Left ventricle myocardium superior (tissue), 1 donor: Measurements from ENCODE around the gene KLHL21. TPM values are rescaled to one million over a fixed set of nuclear protein-coding genes. Genes with fewer than 3 reads are reported as not detected.
"Not testable (repeated sequence)": the region's sequence is repeated elsewhere in the genome, so short reads cannot be mapped to it uniquely, and the experiment has no call there.

ENCODE experiments used
- ATAC-seq: fragments of 200-7000 bp; cut with Tn5 transposase; one replicate; pipeline ENCODE4 v1.9.1; 2020; ENCODE audit warnings: mild to moderate bottlenecking, moderate library complexity
- DNase-seq: peaks from one replicate; pipeline ENCODE4 v3.0.0-alpha.2; 2020
- intact Hi-C: fragments of 100-400 bp; cut with micrococcal nuclease; formaldehyde crosslinking; loops from one replicate; pipeline ENCODE4 v1.11.0; 2022
- long read RNA-seq: library from polyadenylated mRNA; unstranded; transcript quantifications from one replicate; pipeline ENCODE4 v2.0.0, GENCODE V29; 2021
- total RNA-seq: library from RNA; stranded (reverse); fragmentation: NEBNext Ultra II Directional; extraction: Animal tissue kit (Norgen Biotek cat#: 25700); gene quantifications from one replicate; pipeline ENCODE4 v1.2.1, GENCODE V29; 2021
- donor health status: DM: no; HTN: yes; CAD: no; lungs with severe emphysema.

KLHL21 gene, protein sequence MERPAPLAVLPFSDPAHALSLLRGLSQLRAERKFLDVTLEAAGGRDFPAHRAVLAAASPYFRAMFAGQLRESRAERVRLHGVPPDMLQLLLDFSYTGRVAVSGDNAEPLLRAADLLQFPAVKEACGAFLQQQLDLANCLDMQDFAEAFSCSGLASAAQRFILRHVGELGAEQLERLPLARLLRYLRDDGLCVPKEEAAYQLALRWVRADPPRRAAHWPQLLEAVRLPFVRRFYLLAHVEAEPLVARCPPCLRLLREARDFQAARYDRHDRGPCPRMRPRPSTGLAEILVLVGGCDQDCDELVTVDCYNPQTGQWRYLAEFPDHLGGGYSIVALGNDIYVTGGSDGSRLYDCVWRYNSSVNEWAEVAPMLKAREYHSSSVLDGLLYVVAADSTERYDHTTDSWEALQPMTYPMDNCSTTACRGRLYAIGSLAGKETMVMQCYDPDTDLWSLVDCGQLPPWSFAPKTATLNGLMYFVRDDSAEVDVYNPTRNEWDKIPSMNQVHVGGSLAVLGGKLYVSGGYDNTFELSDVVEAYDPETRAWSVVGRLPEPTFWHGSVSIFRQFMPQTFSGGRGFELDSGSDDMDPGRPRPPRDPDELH
- total RNA-seq, result 131 TPM
- long read RNA-seq, full-length matches to known transcripts, result 271 of 394 reads
- long read RNA-seq, partial matches to known transcripts, result 20 of 394 reads
- long read RNA-seq, other reads (novel, unspliced or antisense), result 103 of 394 reads

DNA sequence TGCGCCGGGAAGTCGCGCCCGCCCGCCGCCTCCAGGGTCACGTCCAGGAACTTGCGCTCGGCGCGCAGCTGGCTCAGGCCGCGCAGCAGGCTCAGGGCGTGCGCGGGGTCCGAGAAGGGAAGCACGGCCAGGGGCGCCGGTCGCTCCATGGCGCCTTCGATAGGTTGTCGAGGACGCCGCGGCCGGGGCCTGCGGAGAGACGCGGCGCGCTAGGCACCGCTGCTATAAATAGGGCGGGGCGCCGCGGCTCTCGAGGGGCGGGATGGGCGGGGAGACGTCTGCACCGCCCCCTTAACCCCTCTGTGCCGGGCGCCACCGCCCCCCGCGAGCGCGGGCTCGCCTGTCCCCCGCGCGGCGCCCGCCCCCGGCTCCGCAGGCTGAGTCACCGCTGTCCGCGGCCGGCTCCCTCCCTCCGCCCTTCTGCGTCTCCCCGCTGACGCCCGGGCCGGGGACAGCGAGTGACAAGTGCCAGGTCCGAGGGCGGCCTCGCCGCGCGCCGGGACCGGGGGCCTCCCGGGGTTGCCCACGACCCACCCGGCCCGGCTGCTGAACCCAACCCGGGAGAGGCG, at the start of gene KLHL21:
Gene KLHL21, minus strand, starts transcription at position 201 of the 569 bp plus-strand sequence. Its CDS starts 52 bp downstream, at position 149.
- intact Hi-C loops, result no loop called here
- ATAC-seq, result peak; percentile 81

DNA sequence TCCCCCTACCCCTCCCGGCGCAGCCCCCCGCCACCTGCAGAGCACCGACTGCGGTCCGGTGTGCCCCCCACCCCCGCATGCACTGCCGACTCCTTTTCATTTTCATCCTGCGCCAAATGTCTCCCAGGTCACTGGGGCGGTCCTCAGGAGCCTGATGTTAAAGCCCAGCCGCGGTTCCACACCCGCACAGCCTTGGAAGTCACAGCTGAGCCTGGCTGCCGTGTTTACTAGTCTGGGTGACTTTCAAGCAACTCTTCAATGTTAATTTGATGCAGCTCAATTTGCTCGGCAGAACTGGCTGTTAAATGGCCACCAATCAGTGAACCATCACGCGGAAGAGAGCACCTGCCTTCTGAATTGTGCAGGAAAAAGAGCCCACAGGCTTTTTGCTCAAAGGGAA, 49.2 kb upstream of the KLHL21 start:
- intact Hi-C loops, result no loop called here
- no peak for ATAC-seq
- DNase-seq, result no peak

More for the DNA sequence above, at the start of gene KLHL21:
- DNase-seq, result peak; percentile 96

DNA sequence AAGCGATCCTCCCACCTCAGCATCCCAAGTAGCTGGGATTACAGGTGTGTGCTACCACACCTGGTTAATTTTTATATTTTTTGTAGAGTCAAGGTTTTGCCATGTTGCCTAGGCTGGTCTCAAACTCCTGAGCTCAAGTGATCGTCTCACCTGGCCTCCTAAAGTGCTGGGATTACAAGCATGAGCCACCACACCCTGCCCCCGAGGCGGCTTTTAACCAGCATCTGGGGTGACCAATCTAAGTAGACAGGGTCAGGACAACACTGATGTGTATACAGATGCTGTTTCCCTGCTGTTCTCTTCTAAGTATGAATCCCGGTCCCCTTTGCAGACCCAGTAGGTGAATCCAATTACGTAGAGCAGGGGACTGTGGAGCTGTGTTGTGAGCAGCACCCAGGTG, 45.9 kb upstream of the KLHL21 start:
- no peak for ATAC-seq
- intact Hi-C loops, result no loop called here
- no peak for DNase-seq

DNA sequence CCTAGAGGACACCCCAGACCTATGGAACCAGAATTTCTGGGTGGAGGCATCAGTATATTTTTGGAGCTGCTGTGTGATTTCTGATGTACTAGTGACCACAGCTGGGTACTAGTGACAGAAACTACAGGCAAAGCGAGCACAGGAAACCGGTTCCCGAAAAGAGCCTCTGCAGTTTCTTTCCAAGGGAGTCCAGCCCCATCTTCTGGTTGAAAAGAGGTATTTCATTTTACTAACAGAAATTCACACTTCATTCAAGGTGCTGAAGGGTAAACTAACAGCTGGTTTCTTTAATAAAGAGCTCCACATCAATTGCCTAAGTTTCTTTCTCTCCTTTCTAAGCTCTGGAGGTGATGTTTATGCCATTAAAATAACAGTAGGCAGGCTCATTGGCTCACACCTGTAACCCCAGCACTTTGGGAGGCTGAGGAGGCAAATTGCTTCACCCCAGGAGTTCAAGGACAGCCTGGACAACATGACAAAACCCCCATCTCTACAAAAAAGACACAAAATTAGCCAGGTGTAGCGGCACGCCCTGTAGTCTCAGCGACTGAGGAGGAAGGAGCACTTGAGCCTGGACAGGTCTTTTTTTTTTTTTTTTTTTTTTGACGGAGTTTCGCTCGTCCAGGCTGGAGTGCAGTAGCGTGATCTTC, 44.0 kb upstream of the KLHL21 start:
- ATAC-seq (peak; percentile 62), DNase-seq (no peak)
- intact Hi-C loops, result no loop called here

DNA sequence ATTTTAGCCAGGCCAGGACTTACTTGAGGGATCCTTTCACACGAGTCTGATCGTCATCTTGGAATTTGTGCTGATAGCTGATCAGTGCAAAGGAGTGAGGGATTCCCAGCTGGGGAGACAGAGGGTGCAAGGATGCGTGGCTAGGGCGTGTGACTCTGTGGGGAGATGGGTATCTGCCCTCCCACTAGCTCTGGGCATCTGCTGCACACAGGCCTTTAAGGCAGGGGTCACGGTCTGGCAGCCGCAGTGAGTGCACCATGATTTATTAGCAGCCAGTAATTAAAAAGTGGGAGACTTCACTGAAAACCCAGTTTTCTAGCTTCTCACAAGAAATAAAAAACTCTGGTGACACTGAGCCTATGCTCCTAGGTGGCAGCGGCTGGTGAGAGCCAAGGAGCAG, 42.3 kb upstream of the KLHL21 start:
- no peak for ATAC-seq
- intact Hi-C loops, result no loop called here
- no peak for DNase-seq

DNA sequence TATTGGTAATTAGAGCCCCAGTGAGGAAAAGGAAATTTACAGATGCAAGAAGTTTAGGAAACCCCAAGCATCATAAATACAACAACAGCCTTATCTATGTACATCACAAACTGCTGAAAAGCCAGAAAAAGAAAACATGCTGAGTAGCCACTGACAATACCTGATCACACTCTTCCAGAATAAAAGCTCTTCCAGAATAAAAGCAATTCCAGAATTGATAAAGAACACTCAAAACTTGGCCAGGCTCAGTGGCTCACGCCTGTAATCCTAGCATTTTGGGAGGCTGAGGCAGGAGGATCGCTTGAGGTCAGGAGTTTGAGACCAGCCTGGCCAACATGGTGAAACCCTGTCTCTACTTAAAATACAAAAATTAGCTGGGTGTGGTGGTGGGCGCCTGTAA, 38.2 kb upstream of the KLHL21 start:
- ATAC-seq, intact Hi-C loops, DNase-seq: not testable (repeated sequence)

DNA sequence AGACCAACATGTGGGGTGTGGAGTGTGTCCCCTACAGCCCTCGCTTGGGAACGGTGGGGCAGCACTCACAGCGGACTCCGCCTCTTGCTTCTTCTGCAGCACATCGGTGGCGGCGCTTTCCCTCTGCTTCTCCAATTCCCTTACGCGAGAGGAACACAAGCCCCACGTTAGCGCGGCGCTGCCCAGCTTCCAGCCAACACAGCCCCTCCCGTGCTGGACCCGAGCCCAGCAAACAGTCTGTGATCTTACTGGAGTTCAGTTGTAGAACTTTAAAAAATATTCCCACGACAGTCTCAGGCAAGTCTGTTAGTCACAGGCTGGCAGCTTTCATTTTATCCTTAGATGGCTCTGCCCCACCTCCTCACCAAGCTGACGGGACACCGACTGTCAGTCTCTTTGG, 35.6 kb upstream of the KLHL21 start:
- ATAC-seq (peak; percentile 76), DNase-seq (peak; percentile 90)
- intact Hi-C loops, result no loop called here

DNA sequence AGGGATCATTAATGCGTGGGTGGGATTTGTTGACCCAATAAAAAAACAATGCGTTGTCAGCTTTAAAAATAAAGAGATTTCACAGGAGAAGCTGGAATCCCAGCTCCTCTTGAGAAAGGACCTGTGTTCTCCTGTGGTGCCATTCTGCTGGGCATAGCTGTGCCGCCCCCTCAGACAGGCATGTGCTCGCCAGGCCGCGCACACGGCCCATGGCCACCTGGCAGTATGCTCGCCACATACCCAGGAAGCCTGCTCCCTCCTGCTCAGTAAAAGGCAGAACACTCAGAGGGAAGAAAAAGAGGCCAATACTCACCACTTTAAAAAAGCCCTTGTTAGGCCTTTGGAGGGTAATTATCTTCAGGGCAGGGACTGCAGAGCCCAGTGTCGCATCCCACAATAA, 35.1 kb upstream of the KLHL21 start:
- ATAC-seq (no peak), DNase-seq (no peak)

DNA sequence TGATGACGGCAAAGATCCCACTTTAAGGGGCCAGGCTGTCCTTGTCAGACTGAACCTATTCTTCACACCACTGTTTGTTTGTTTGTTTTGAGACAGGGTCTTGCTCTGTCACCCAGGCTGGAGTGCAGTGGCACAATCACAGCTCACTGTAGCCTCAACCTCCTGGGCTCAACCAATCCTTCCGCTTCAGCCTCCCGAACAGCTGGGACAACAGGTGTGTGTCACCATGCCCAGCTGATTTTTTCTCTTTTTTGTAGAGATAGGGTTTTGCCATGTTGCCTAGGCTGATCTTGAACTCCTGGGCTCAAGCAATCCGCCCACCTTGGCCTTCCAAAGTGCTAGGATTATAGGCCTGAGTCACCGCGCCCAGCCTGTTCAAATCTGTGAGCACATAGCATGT, 34.1 kb upstream of the KLHL21 start:
- DNase-seq, intact Hi-C loops, ATAC-seq: not testable (repeated sequence)

More for the DNA sequence above, 35.1 kb upstream of the KLHL21 start:
- intact Hi-C loops, result no loop called here

DNA sequence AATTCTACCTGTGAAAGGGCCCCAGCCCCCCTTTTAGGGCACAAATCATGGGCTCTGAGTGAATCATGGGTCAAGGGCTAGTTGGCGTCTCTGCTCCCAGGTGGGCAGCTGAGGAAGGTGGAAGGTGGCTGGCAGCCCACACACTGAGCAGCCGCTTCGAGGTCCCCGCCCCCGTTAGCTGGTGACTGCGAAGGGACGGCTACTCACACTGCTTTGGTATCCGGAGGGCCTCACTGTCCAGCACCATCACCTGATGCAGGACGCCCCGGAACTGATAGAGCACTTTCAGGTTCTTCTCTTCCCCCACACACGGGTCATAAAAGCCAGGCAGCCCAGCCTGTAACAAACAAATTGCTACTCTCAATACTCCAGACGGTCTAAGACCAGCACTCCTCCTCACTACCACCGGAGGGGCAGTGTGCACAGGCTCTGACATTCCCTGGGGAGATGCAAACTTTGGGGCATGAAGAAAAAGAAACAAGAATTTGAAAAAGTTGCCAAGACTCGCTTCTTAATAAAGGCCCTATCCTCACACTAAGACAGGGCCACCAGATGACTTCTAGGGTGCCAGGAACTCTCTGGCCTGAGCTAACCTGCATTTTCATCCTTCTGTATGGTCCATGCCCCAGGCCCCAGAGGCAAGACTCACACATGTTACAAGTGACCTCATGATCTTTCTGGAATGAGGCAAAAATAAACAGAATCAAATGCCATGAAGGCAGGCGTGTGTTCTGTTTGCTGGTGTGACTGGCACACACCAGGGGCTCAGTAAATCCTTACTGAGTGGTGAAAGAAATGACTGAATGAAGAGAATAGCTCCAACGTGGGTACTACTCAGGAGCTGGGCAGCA, 33.5 kb upstream of the KLHL21 start:
- intact Hi-C loops, result no loop called here
- DNase-seq, result no peak

DNA sequence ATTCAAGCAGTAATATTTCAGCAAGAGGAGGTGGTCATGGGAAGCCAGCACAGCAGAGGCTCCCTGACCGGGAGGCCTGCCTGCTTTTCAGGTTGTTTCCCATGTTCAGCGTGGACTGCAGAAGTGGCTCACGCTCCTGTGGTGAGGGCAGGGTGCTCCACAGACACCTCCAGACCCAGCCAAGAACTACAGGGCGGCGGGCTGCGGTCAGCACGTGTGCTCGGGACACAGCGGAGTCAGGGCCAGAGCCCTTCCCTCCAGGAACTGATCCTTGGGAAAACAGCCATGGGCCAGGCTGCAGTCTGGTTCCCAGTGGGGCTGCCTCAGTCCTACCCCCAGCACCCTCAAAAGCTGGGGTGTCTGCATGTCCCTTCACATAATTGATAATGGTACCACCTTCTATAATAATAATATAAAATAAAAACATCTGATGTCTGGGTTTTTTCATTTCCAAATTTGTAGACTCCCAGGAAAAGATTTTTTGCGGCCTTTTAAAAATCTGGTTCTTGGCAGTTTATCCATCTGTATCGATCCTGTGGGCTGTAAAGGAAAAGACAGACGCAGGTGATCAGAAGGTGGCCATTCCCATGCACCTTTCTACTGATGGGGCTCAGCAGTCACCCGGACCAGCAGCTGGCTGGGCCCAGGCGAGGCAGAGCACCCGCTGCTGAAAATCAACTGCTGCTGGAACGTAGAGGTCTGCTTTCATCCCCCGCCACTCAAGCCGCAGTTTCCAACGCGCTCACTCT, 32.7 kb upstream of the KLHL21 start:
- no peak for DNase-seq
- intact Hi-C loops, result no loop called here
- ATAC-seq, result no peak

More for the DNA sequence above, 33.5 kb upstream of the KLHL21 start:
- ATAC-seq, result no peak

DNA sequence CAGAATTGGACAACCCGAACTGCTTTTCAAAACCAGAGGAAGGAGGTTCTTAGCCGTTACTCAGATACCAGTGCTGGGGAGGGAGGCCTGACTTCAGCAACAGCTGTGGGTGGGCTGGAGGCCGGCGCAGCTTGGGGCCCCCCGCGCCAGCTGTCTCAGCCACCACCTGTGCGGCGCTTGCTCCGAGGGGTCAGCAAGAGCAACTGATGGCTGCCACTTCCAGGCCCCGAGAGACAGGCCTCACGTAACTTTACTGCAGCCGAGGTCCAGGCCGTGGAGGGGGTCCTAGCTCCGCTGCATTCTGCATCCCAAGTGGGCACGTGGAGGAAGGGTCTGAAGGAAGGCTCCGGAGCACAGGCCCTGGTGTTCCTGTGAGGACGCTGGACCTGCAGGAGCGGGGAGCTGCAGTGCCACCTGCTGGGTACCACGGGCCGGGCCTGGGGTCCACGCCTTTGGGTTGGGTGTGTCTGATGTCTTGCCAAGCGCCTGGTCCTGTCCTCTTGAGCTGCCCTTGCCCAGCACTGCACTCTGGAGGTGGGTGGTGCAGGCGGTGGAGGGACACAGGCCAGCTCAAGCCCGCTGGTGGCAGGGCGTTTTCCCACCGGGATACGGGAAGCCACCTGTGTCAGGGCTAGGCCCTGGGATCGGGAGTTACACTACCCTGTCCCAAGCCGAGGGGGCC, 31.8 kb upstream of the KLHL21 start:
- DNase-seq, result peak; percentile 83
- peak; percentile 76 for ATAC-seq
- intact Hi-C loops, result no loop called here

DNA sequence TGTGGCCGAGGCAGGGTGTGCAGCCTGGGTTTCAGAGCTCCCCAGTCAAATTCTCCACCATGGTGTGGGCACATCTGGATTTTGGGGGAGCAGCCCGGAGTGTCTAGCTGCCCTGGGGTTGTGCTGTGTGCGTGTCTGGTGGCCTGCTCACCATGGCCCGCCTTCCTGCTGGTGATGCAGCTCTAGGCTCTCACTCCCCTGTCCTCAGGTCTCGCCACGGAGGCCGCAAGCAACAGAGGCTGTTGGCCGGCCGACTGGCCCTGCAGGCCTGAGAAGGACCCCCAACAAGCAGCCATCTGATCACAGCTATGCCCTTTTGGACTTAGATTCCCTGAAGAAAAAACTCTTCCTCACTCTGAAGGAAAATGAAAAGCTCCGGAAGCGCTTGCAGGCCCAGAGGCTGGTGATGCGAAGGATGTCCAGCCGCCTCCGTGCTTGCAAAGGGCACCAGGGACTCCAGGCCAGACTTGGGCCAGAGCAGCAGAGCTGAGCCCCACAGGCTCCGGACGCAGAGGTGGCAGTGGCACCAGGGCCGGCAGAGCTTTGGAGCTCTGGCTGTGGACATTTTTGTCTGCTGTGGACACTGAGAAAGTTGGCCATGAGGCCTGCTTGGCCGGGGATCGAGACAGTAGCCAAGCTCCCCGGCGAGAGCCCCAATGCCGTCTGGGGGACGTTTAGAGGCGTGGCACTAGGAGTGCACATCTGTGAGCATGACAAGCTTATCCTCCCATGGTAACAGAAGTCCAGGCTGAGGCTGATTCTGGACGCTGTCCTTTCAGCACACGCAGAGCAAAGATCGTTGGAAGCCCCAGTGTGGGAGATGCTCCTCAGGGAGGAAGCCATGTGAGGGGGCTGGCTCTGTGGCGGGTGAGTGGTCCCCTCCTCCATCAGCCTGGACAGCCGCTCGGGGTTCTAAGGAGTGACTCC, 30.2 kb upstream of the KLHL21 start:
- DNase-seq (peak; percentile 8), ATAC-seq (no peak)
- intact Hi-C loops, result no loop called here

DNA sequence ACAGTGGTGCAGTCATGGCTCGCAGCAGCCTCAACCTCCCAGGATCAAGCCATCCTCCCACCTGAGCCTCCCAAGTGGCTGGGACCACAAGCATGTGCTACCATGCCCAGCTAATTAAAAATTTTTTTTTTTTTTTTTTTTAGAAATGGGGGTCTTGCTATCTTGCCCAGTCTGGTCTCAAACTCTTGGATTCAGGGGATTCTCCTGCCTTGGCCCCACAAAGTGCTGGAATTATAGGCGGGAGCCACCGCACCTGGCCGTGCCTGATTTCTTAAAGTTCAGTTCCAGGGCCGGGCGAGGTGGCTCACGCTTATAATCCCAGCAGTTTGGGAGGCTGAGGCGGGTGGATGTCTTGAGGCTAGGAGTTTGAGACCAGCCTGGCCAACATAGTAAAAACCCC, 28.4 kb upstream of the KLHL21 start:
- intact Hi-C loops, result no loop called here
- DNase-seq (no peak), ATAC-seq (no peak)

DNA sequence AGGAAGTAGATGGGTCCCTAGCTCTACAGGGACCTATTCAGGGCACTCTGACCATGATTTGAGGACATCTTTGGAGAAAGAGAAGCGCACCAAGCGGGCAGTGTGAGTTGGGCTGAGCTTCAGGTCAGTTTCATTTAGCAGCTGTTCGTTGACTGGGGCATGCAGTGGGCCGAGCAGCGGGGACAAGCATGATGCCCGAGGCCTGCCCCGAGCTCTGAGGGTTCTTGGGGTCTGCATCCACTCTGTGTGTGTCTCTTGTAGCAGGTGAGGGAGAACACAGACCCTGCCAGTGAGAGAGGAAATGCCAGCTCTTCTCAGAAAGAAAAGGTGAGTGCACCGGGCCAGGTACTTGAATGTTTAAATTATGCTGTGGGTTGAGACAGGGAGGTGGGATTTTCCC, 27.4 kb upstream of the KLHL21 start:
- DNase-seq (no peak), ATAC-seq (no peak)
- intact Hi-C loops, result no loop called here

DNA sequence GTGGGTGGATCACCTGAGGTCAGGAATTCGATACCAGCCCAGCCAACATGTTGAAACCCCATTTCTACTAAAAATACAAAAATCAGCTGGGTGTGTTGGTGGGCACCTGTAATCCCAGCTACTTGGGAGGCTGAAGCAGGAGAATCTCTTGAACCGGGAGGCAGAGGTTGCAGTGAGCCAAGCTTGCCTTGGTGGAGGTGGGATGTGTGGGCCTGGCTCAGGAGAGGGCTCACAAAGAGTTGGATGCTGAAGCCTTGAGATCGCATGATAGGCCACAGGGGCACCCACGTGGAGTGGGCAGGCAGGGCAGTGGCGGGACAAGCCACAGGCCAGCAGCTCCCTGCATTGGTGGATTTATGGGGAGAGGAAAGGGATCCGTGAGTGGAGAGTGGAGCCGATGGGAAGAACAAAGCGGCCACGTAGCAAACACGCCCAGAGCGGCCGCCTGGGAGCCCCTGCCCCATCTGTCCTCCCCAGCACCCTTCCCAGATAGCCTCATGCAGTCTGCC, 26.4 kb upstream of the KLHL21 start:
- intact Hi-C loops, result no loop called here
- ATAC-seq (no peak), DNase-seq (no peak)
